HEK293 (cell line): ENCODE results near the gene RTRAF.

Source experiments
- CTCF ChIA-PET: fragments of 350-600 bp; formaldehyde crosslinking; extraction: SDS; loops from one replicate; lab custom pipeline; 2021; ENCODE audit warnings: antibody characterized with exemption; lab: Yijun Ruan, JAX
- POLR2A ChIA-PET: fragments of 300-600 bp; formaldehyde crosslinking; extraction: SDS; loops from one replicate; lab custom pipeline; 2020; ENCODE audit warnings: antibody characterized with exemption, inconsistent platforms; lab: Yijun Ruan, JAX
- H3K27ac ChIP-seq: fragments of 200-500 bp; sonication (Bioruptor generic); 2 replicates; pipeline ENCODE4 v1.5.1; 2014; ENCODE audit warnings: low read depth, low read length, control low read depth, inconsistent platforms; ENCODE audit errors: extremely low read depth
- H3K36me3 ChIP-seq, 2 experiments: fragments of 200-500 bp in 1 of 2; sonication (Bioruptor generic) in 1 of 2; 1 replicate in 1 of 2; 2 replicates in 1 of 2; pipeline ENCODE4 v1.5.1; 2014 to 2017; ENCODE audit warnings: inconsistent platforms in 2 of 2, low read length in 2 of 2; ENCODE audit not compliant: control insufficient read depth in 2 of 2, insufficient read depth in 1 of 2
- H3K4me1 ChIP-seq: fragments of 200-500 bp; sonication (Bioruptor generic); 2 replicates; pipeline ENCODE4 v1.5.1; 2014; ENCODE audit warnings: mild to moderate bottlenecking, low read length, inconsistent platforms; ENCODE audit not compliant: control insufficient read depth, insufficient read depth
- H3K4me3 ChIP-seq: 2 replicates; pipeline ENCODE4 v1.5.1; 2011; ENCODE audit warnings: low read depth, mild to moderate bottlenecking, control low read depth, low read length, moderate library complexity
- H3K9me3 ChIP-seq: fragments of 200-500 bp; sonication (Bioruptor generic); 2 replicates; pipeline ENCODE4 v1.5.1; 2014; ENCODE audit warnings: low read depth, low read length, inconsistent platforms; ENCODE audit not compliant: control insufficient read depth, insufficient read depth
- GLI4 ChIP-seq: fragments of 450-650 bp; formaldehyde crosslinking; IDR thresholded peaks from 2 replicates; pipeline ENCODE4 v1.5.1; 2016; ENCODE audit warnings: missing biosample characterization, missing genetic modification characterization
- PRDM6 ChIP-seq: fragments of 450-650 bp; formaldehyde crosslinking; IDR thresholded peaks from 2 replicates; pipeline ENCODE4 v1.5.1; 2017; ENCODE audit warnings: missing biosample characterization, missing genetic modification characterization
- SCRT2 ChIP-seq: fragments of 450-650 bp; formaldehyde crosslinking; IDR thresholded peaks from 2 replicates; pipeline ENCODE4 v1.5.1; 2016; ENCODE audit warnings: missing biosample characterization, missing genetic modification characterization
- WT1 ChIP-seq: fragments of 450-650 bp; formaldehyde crosslinking; IDR thresholded peaks from 2 replicates; pipeline ENCODE4 v1.5.1; 2016; ENCODE audit warnings: missing biosample characterization, missing genetic modification characterization
- ZFHX2 ChIP-seq: fragments of 450-650 bp; formaldehyde crosslinking; conservative IDR thresholded peaks from 2 replicates; pipeline ENCODE4 v1.5.1; 2016; ENCODE audit warnings: missing biosample characterization, missing genetic modification characterization
- ZNF184 ChIP-seq: fragments of 450-650 bp; IDR thresholded peaks from 2 replicates; pipeline ENCODE4 v1.5.1; 2018; ENCODE audit warnings: missing biosample characterization, mild to moderate bottlenecking, missing genetic modification characterization
- ZNF23 ChIP-seq: fragments of 450-650 bp; formaldehyde crosslinking; IDR thresholded peaks from 2 replicates; pipeline ENCODE4 v1.5.1; 2016; ENCODE audit warnings: missing biosample characterization, missing genetic modification characterization, borderline replicate concordance
- ZNF394 ChIP-seq: fragments of 450-650 bp; formaldehyde crosslinking; IDR thresholded peaks from 2 replicates; pipeline ENCODE4 v1.5.1; 2016; ENCODE audit warnings: missing biosample characterization, missing genetic modification characterization, mild to moderate bottlenecking, moderate library complexity, borderline replicate concordance
- ZNF416 ChIP-seq: fragments of 450-650 bp; formaldehyde crosslinking; IDR thresholded peaks from 2 replicates; pipeline ENCODE4 v1.5.1; 2016; ENCODE audit warnings: missing biosample characterization, missing genetic modification characterization
- ZNF518A ChIP-seq: fragments of 450-650 bp; formaldehyde crosslinking; conservative IDR thresholded peaks from 2 replicates; pipeline ENCODE4 v1.5.1; 2016; ENCODE audit warnings: low read depth, missing biosample characterization, missing genetic modification characterization
- ZNF521 ChIP-seq: fragments of 450-650 bp; formaldehyde crosslinking; IDR thresholded peaks from 2 replicates; pipeline ENCODE4 v1.5.1; 2017; ENCODE audit warnings: missing biosample characterization, mild to moderate bottlenecking, missing genetic modification characterization
- ZNF580 ChIP-seq: fragments of 450-650 bp; formaldehyde crosslinking; IDR thresholded peaks from 2 replicates; pipeline ENCODE4 v1.5.1; 2016; ENCODE audit warnings: missing biosample characterization, missing genetic modification characterization
- ZNF658 ChIP-seq: fragments of 450-650 bp; formaldehyde crosslinking; IDR thresholded peaks from 2 replicates; pipeline ENCODE4; 2016; ENCODE audit warnings: missing biosample characterization, missing genetic modification characterization
- ZNF701 ChIP-seq: fragments of 450-650 bp; formaldehyde crosslinking; IDR thresholded peaks from 2 replicates; pipeline ENCODE4 v1.5.1; 2016; ENCODE audit warnings: missing biosample characterization, missing genetic modification characterization
- ZNF777 ChIP-seq: fragments of 450-650 bp; formaldehyde crosslinking; IDR thresholded peaks from 2 replicates; pipeline ENCODE4 v1.5.1; 2017; ENCODE audit warnings: missing biosample characterization, missing genetic modification characterization, borderline replicate concordance
- ZNF792 ChIP-seq: fragments of 450-650 bp; formaldehyde crosslinking; IDR thresholded peaks from 2 replicates; pipeline ENCODE4 v1.5.1; 2016; ENCODE audit warnings: missing biosample characterization, missing genetic modification characterization

Gene RTRAF

DNA sequence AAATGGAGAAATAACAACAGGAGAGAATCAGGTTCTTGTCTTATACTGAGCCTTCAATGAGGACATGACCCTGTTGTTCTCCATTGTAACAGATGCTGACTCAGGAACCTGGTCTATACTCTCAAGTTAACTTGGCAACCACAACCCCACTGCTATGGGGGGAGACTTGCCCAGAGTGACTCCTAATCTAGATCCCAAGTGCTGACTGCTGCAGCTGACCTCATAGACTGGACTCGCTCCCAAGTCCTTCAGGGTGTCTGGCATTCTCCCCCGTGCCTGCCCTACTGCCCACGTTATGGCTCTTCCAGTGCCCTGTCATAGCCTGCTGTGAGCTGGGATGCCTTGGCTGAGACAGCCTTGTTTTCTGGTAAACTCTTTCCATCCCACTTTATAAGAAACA lies 42.4 kb downstream of the RTRAF start (continued):
- TF ChIP-seq ZNF394 (tag by site-specific recombination) (no peak), ZFHX2 (no peak), ZNF23 (tag by site-specific recombination) (no peak), ZNF777 (tag by site-specific recombination) (no peak), WT1 (tag by site-specific recombination) (no peak), ZNF416 (no peak), ZNF184 (no peak), ZNF521 (tag by site-specific recombination) (no peak), ZNF518A (tag by site-specific recombination) (no peak)

DNA sequence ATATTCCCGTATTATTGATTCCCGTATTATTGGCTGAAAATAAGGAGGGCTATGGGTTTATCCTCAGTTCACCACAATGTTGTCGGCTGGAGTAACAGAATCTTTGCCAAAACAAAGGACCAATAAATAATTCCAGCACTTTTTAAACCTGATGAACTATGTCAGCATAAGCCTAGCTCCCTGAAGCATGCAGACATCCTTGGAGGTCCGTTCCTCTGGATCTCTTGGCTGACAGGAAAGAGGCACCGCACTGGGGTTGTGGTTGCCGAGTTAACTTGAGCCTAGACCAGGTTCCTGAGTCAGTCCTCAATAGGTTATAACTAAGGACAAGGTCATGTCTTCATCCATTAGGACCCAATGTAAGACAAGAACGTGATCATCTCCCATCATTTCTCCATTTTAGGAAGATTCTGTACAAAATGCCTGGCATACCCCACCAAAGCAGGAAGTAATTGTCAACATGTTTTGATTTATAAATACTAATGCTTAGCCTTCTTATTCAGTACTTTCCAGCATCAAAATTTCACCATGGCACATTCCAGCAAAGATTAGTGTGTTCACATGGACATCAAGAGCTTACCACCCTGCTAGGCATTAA lies 43.0 kb downstream of the RTRAF start:
- Histone ChIP-seq H3K36me3 (no peaks in the 10 kb centered on the region; a peak in 1 of 3 replicates), H3K4me3 (no peak overlapping the region), H3K9me3 (no peaks in the 10 kb centered on the region), H3K27ac (no peak overlapping the region), H3K4me1 (no peaks in the 10 kb centered on the region)
- CTCF ChIA-PET, result interaction anchor here (0.5 kb wide), 1 partner anchor 39 kb away, joined by 3 read pairs; no protein-coding TSS in a partner anchor
- TF ChIP-seq SCRT2 (tag by site-specific recombination) (no peak), ZNF701 (tag by site-specific recombination) (no peak), ZNF792 (no peak), GLI4 (no peak), PRDM6 (no peak)
- POLR2A ChIA-PET, result interaction anchor here (0.5 kb wide), 1 partner anchor 14 kb away, joined by 4 read pairs; no protein-coding TSS in a partner anchor

DNA sequence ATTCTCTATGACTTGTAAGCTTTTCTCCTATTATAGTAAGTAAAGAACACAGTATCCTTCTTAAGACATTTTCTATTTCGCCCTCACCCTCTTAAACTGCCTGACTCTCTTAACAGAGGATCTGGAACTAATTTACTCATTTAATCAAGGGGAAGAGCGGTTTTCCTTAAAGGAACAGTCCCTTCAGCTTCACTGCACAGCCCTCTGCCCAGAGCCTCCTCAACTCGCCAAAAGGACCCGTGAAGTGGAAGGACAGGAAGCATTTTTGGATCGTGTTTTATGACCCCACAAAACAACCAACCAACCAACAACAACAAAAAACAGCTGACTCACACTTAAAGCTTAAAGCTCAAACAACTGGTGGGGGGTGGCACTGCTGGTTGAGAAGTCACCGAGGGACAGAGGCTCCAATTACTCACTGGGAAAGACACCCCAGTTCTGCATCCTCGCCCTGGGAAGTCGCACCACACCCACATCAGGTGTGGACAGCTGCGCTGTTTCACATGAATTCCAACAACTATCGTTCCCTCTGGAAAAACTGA lies 43.8 kb downstream of the RTRAF start:
- Histone ChIP-seq H3K4me3 (no peak overlapping the region), H3K4me1 (no peaks in the 10 kb centered on the region), H3K27ac (no peak overlapping the region), H3K36me3 (peaks cover 0 to 3% of the 10 kb centered on the region in 2 experiments; a peak in 2 of 3 replicates), H3K9me3 (no peaks in the 10 kb centered on the region)
- POLR2A ChIA-PET, result no interaction called here
- no peak for TF ChIP-seq ZNF658 (tag by site-specific recombination)
- TF ChIP-seq ZNF580 (tag by site-specific recombination), result no peak
- TF ChIP-seq ZNF416, result no peak
- CTCF ChIA-PET, result interaction anchor here (0.5 to 1.2 kb wide), 3 partner anchors 10 to 38 kb away, joined by 3 to 6 read pairs (median 3); no protein-coding TSS in a partner anchor
